Kidney (tissue), 14 donors: ENCODE measurements around the gene RFPL3. TPM values are rescaled to one million over a fixed set of nuclear protein-coding genes. Genes with fewer than 3 reads are reported as not detected.

Experiments used
- DNase-seq, 5 donors: peaks; one replicate each; pipeline ENCODE4 v3.0.0-alpha.2; 2013 to 2020
- FAIRE-seq: peaks from 2 replicates; lab custom pipeline; 2012; peaks lifted over from hg19 to GRCh38; lab: Jason Lieb, UNC
- H3K27ac ChIP-seq, 2 donors: one replicate each; pipeline ENCODE4 v1.7.0; 2013; ENCODE audit warnings: low read depth in 2 of 2, low read length in 2 of 2, inconsistent platforms in 1 of 2
- H3K27me3 ChIP-seq: one replicate; pipeline ENCODE4 v1.7.1; 2013; ENCODE audit warnings: low read length, inconsistent platforms; ENCODE audit not compliant: control insufficient read depth, insufficient read depth
- H3K36me3 ChIP-seq, 3 donors: one replicate each; pipeline versions ENCODE4 v1.7.0 to v1.7.1; 2013; ENCODE audit warnings: low read length in 3 of 3, control low read depth in 1 of 3, inconsistent platforms in 1 of 3; ENCODE audit not compliant: insufficient read depth in 3 of 3, control insufficient read depth in 2 of 3
- H3K4me1 ChIP-seq, 3 donors: one replicate each; pipeline versions ENCODE4 v1.7.0 to v1.7.1; 2013; ENCODE audit warnings: low read length in 3 of 3, inconsistent platforms in 1 of 3, low read depth in 1 of 3; ENCODE audit not compliant: control insufficient read depth in 2 of 3, insufficient read depth in 2 of 3
- H3K4me3 ChIP-seq, 3 donors: one replicate each; pipeline versions ENCODE4 v1.7.0 to v1.8.1; 2013; ENCODE audit warnings: low read length in 3 of 3, control low read depth in 1 of 3, inconsistent platforms in 1 of 3
- H3K9ac ChIP-seq, 3 donors: one replicate each; pipeline versions ENCODE4 v1.7.0 to v1.7.1; 2013; ENCODE audit warnings: low read length in 3 of 3, control low read depth in 1 of 3, inconsistent platforms in 1 of 3
- H3K9me3 ChIP-seq, 3 donors: one replicate each; pipeline versions ENCODE4 v1.7.0 to v1.7.1; 2013; ENCODE audit warnings: low read length in 3 of 3, control low read depth in 1 of 3, inconsistent platforms in 1 of 3; ENCODE audit not compliant: control insufficient read depth in 2 of 3, insufficient read depth in 1 of 3
- intact Hi-C: fragments of 100-400 bp; cut with DNase I; formaldehyde crosslinking; loops from one replicate; pipeline ENCODE4 v1.11.1; 2022
- polyA plus RNA-seq: library from polyadenylated mRNA; stranded (reverse); fragments of 350-450 nt; fragmentation: Illumina TruSeq; extraction: RNeasy Lipid Tissue Mini Kit (QIAGEN cat#74804); gene quantifications from one replicate; pipeline ENCODE4 v1.2.3, GENCODE V29; 2014; ENCODE audit warnings: low read depth, low replicate concordance; ENCODE audit not compliant: insufficient read depth
- total RNA-seq: library from RNA; stranded (reverse); fragmentation: NEBNext Ultra II Directional; extraction: Animal tissue kit (Norgen Biotek cat#: 25700); gene quantifications from one replicate; pipeline ENCODE4 v1.2.1, GENCODE V29; 2021
- TF ChIP-seq, protein P1 (sequence below): IDR thresholded peaks from 3 replicates; pipeline ENCODE4 v1.5.1; 2012; ENCODE audit warnings: mild to moderate bottlenecking, moderate library complexity, borderline replicate concordance; ENCODE audit not compliant: insufficient read depth; ENCODE audit errors: extremely low read depth
- donor health status: control.
- donor health status: control.
- donor health status: control.
- donor health status: control.
- donor health status: control.
- donor health status: DM: yes; HTN: yes; CAD: no.
- donor health status: Normal renal cell carcinoma (clear cell type).

The RFPL3 gene
- total and polyA plus RNA-seq, 2 donors from 2014 or later: not detected

GRCh38 chr22:32404021-32404420, 46.4 kb downstream of the RFPL3 start:
- Histone ChIP-seq H3K9ac (no peak overlapping the region), H3K9me3 (no peaks in the 10 kb centered on the region), H3K27ac (no peak overlapping the region), H3K4me1 (peaks cover 0 to 6% (median 0%) of the 10 kb centered on the region in 3 donors), H3K27me3 (no peaks in the 10 kb centered on the region), H3K4me3 (no peak overlapping the region), H3K36me3 (peaks cover 18 to 58% (median 40%) of the 10 kb centered on the region in 3 donors)
- DNase-seq (no peak), FAIRE-seq (no peak)
- intact Hi-C loops: no loop called here
- TF ChIP-seq, protein P1, sequence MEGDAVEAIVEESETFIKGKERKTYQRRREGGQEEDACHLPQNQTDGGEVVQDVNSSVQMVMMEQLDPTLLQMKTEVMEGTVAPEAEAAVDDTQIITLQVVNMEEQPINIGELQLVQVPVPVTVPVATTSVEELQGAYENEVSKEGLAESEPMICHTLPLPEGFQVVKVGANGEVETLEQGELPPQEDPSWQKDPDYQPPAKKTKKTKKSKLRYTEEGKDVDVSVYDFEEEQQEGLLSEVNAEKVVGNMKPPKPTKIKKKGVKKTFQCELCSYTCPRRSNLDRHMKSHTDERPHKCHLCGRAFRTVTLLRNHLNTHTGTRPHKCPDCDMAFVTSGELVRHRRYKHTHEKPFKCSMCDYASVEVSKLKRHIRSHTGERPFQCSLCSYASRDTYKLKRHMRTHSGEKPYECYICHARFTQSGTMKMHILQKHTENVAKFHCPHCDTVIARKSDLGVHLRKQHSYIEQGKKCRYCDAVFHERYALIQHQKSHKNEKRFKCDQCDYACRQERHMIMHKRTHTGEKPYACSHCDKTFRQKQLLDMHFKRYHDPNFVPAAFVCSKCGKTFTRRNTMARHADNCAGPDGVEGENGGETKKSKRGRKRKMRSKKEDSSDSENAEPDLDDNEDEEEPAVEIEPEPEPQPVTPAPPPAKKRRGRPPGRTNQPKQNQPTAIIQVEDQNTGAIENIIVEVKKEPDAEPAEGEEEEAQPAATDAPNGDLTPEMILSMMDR: no peak

DNA sequence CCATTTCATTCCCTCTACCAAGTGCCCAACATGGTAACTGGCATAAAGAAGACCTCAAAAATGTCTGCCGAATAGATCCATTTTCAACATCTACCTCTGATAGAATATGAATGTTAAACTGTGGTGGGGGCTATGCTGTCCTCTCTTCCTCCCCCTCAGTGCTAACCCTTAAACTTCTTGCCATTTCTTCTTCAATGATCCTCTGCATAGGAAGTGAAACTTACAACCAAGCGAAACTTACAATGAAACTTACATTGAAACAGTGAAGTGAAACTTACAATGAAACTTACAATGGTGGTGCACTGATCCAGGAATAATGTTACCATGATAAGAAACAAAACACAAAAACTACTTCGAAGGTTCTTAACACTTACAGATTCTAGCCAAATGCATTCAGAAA, 49.6 kb downstream of the RFPL3 start:
- H3K4me1 ChIP-seq: peaks cover 0 to 16% (median 8%) of the 10 kb centered on the region in 3 donors
- peaks cover 9 to 32% (median 22%) of the 10 kb centered on the region in 3 donors for H3K36me3 ChIP-seq
- TF ChIP-seq, protein P1: no peak
- FAIRE-seq: no peak
- intact Hi-C loops: no loop called here
- DNase-seq: no peak
- no peak overlapping the region for H3K27ac ChIP-seq
- no peaks in the 10 kb centered on the region for H3K9me3 ChIP-seq
- no peak overlapping the region for H3K9ac ChIP-seq
- no peaks in the 10 kb centered on the region for H3K27me3 ChIP-seq
- no peak overlapping the region for H3K4me3 ChIP-seq

DNA sequence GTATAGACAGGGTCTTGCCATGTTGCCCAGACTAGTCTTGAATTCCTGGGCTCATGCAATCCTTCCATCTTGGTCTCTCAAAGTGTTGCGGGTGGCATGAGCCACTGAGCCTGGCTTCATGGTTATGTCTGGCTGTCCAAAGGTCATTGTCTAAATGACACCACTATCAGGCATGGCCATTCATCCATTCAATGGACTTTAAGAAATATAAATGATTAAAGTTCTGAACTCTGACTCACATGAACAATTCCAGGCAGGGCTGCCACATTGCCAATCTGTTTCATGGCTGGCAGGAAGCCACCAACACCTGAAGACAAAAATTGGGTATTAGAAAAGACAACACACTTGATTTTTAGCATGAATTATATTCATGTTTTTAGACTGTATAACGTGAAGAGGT, 50.3 kb downstream of the RFPL3 start:
- TF ChIP-seq, protein P1: no peak
- Histone ChIP-seq H3K4me1 (peaks cover 0 to 16% (median 11%) of the 10 kb centered on the region in 3 donors), H3K27ac (no peak overlapping the region), H3K27me3 (no peaks in the 10 kb centered on the region), H3K36me3 (peaks cover 9 to 32% (median 22%) of the 10 kb centered on the region in 3 donors), H3K9me3 (no peaks in the 10 kb centered on the region), H3K4me3 (no peak overlapping the region), H3K9ac (no peak overlapping the region)
- no peak for DNase-seq
- FAIRE-seq: no peak
- intact Hi-C loops: no loop called here

DNA sequence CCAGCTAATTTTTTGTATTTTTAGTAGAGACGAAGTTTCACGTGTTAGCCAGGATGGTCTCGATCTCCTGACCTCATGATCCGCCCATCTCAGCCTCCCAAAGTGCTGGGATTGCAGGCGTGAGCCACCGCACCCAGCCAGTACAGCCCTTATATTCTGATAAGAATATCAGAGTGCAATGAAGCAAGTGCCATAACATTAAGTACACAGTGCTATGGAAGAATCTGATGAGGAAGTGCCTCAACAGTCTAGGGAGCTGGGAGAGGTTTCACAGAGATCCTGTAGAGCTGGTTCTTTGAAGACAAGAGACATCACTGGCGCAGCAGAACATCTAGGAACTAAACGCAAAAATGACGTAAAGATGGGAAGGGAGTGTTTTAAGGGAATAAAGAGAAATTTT, 52.3 kb downstream of the RFPL3 start:
- FAIRE-seq (no peak), DNase-seq (no peak)
- TF ChIP-seq, protein P1: no peak
- no peak overlapping the region for H3K9ac ChIP-seq
- peaks cover 9 to 25% (median 18%) of the 10 kb centered on the region in 3 donors for H3K36me3 ChIP-seq
- H3K4me1 ChIP-seq: peaks cover 0 to 16% (median 11%) of the 10 kb centered on the region in 3 donors
- intact Hi-C loops: no loop called here
- H3K9me3 ChIP-seq: no peaks in the 10 kb centered on the region
- no peak overlapping the region for H3K27ac ChIP-seq
- H3K27me3 ChIP-seq: no peaks in the 10 kb centered on the region
- peak overlapping the region in 2 of 3 donors; percentile 6 to 88 for H3K4me3 ChIP-seq
